ENCODE measurements around the gene PTPN21. TPM values are rescaled to one million over a fixed set of nuclear protein-coding genes. Genes with fewer than 3 reads are reported as not detected.

PTPN21 gene
- polyA plus RNA-seq, 1 of the 3 experiments (the other 2 are of a cell fraction): 5.6 TPM

DNA sequence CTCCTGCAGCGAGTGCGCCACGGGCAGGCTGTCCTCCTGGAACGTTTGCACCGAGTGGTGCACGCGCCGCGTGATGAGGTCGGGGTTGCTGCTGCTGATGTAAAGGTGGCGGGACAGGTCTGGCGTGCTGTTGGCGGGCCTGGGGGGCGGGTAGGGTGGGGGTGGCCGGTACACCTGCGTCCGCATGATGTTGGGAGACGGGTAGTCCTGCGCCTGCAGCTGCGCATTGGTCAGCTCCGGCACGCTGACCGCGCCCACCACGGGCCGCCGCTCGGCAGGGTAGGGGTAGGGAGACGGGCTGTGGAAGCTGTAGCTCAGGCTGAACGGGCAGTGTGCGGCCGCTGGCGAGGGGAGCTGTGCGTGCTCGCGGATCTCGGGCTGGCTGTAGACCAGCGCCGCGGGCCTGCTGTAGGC lies 75.2 kb downstream of the PTPN21 start:
- CTCF ChIA-PET: interaction anchor here (3.7 kb wide), 1 partner anchor 13 kb away, joined by 19 read pairs; no protein-coding TSS in a partner anchor
- Histone ChIP-seq H3K27ac (ENCODE audit: low read depth in 2 of 2, low read length in 1 of 2) (no peak overlapping the region), H3K79me2 (ENCODE audit: insufficient read depth) (peaks cover 19% of the 10 kb centered on the region; the same call in 1 of the 2 replicates), H3K27me3 (ENCODE audit: insufficient read depth) (no peaks in the 10 kb centered on the region), H2AFZ (ENCODE audit: low read depth) (no peak overlapping the region), H3K9me2 (no peaks in the 10 kb centered on the region), H3K4me1 (ENCODE audit: control insufficient read depth in 1 of 2, insufficient read depth in 2 of 2, low read depth in 1 of 2, low read length in 1 of 2) (peaks cover 0 to 3% of the 10 kb centered on the region in 2 experiments; a peak in 1 of 4 replicates), H3K4me3 (ENCODE audit: low read depth in 2 of 2, low read length in 1 of 2) (no peak overlapping the region), H3K36me3 (replicated peaks in 1 of 2; ENCODE audit: control insufficient read depth in 1 of 2, insufficient read depth in 2 of 2, low read length in 1 of 2) (peaks cover 45 to 50% of the 10 kb centered on the region in 2 experiments), H3K4me2 (no peak overlapping the region), H4K20me1 (ENCODE audit: insufficient read depth) (no peaks in the 10 kb centered on the region), H3F3A (replicated peaks; ENCODE audit: insufficient read depth) (no peaks in the 10 kb centered on the region), H3K9me3 (no peaks in the 10 kb centered on the region), H3K9ac (no peak overlapping the region)
- TF ChIP-seq GABPA (IDR thresholded peaks at IDR 0.05; ENCODE audit: low read depth) (no peak), NRF1 (IDR thresholded peaks at IDR 0.05; ENCODE audit: low read depth, low read length) (no peak), RAD21 (IDR thresholded peaks at IDR 0.05; ENCODE audit: low read length) (no peak), EZH2phosphoT487 (IDR thresholded peaks at IDR 0.05; ENCODE audit: borderline replicate concordance, low read depth) (no peak), MXI1 (IDR thresholded peaks at IDR 0.05; ENCODE audit: low read depth, low read length) (no peak), SMC3 (IDR thresholded peaks at IDR 0.05; ENCODE audit: low read depth, low read length) (no peak), FOSL2 (IDR thresholded peaks at IDR 0.05; ENCODE audit: borderline replicate concordance, low read depth) (no peak)
- TF ChIP-seq, protein P1, sequence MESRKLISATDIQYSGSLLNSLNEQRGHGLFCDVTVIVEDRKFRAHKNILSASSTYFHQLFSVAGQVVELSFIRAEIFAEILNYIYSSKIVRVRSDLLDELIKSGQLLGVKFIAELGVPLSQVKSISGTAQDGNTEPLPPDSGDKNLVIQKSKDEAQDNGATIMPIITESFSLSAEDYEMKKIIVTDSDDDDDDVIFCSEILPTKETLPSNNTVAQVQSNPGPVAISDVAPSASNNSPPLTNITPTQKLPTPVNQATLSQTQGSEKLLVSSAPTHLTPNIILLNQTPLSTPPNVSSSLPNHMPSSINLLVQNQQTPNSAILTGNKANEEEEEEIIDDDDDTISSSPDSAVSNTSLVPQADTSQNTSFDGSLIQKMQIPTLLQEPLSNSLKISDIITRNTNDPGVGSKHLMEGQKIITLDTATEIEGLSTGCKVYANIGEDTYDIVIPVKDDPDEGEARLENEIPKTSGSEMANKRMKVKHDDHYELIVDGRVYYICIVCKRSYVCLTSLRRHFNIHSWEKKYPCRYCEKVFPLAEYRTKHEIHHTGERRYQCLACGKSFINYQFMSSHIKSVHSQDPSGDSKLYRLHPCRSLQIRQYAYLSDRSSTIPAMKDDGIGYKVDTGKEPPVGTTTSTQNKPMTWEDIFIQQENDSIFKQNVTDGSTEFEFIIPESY (IDR thresholded peaks at IDR 0.05; ENCODE audit: borderline replicate concordance, low read depth): no peak
- TF ChIP-seq, protein P2, sequence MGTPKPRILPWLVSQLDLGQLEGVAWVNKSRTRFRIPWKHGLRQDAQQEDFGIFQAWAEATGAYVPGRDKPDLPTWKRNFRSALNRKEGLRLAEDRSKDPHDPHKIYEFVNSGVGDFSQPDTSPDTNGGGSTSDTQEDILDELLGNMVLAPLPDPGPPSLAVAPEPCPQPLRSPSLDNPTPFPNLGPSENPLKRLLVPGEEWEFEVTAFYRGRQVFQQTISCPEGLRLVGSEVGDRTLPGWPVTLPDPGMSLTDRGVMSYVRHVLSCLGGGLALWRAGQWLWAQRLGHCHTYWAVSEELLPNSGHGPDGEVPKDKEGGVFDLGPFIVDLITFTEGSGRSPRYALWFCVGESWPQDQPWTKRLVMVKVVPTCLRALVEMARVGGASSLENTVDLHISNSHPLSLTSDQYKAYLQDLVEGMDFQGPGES (IDR thresholded peaks at IDR 0.05; ENCODE audit: low read depth, low read length): no peak
- POLR2A ChIA-PET: no interaction called here
- 100% methylated on average over 1 of the region's 40 CpGs for WGBS (ENCODE audit: low lambda C conversion rate)
- no peak for DNase-seq

- Histone ChIP-seq H3F3A (replicated peaks; ENCODE audit: insufficient read depth) (no peaks in the 10 kb centered on the region), H3K9me2 (no peaks in the 10 kb centered on the region), H3K9ac (no peak overlapping the region), H2AFZ (ENCODE audit: low read depth) (no peak overlapping the region), H4K20me1 (ENCODE audit: insufficient read depth) (no peaks in the 10 kb centered on the region), H3K9me3 (no peaks in the 10 kb centered on the region), H3K4me1 (ENCODE audit: control insufficient read depth in 1 of 2, insufficient read depth in 2 of 2, low read depth in 1 of 2, low read length in 1 of 2) (peaks cover 0 to 3% of the 10 kb centered on the region in 2 experiments; a peak in 1 of 4 replicates), H3K4me3 (ENCODE audit: low read depth in 2 of 2, low read length in 1 of 2) (no peak overlapping the region), H3K27me3 (ENCODE audit: insufficient read depth) (no peaks in the 10 kb centered on the region), H3K36me3 (replicated peaks in 1 of 2; ENCODE audit: control insufficient read depth in 1 of 2, insufficient read depth in 2 of 2, low read length in 1 of 2) (peaks cover 39 to 50% of the 10 kb centered on the region in 2 experiments), H3K79me2 (ENCODE audit: insufficient read depth) (peaks cover 20% of the 10 kb centered on the region; the same call in 1 of the 2 replicates), H3K27ac (ENCODE audit: low read depth in 2 of 2, low read length in 1 of 2) (no peak overlapping the region), H3K4me2 (no peak overlapping the region)
- TF ChIP-seq JUND (IDR thresholded peaks at IDR 0.05) (no peak), FOSL2 (IDR thresholded peaks at IDR 0.05; ENCODE audit: borderline replicate concordance, low read depth) (no peak), TEAD4 (IDR thresholded peaks at IDR 0.05; ENCODE audit: borderline replicate concordance, insufficient read depth) (no peak), POLR2AphosphoS5 (IDR thresholded peaks at IDR 0.05; ENCODE audit: low read depth, low read length) (no peak)
- DNase-seq: no peak
- ChIA-PET CTCF (no interaction called here), POLR2A (no interaction called here)
- 98% methylated on average over 10 of the region's 36 CpGs for WGBS (ENCODE audit: low lambda C conversion rate)
Observed at GRCh38 chr14:88478931-88479330, 75.9 kb downstream of the PTPN21 start.

All from SK-N-SH (cell line).